Measurements from ENCODE around the gene ZNF710.

DNA sequence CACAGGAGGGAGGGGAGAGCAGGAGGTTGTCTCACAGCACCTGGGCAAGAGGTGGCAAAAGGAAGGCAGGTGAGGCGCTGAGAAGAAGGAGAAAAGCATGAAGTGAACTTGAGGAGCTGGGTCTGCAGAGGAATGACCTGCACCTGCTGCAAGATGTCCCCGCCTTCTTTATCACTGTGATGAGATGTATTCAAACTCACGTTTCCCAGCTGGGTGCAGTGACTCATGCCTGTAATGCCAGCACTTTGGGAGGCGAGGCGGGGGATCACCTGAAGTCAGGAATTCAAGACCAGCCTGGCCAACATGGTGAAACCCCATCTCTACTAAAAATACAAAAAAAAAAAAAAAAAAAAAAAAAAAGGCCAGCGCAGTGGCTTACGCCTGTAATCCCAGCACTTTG, 22.2 kb upstream of the ZNF710 start:
- TF ChIP-seq EZH2 (IDR thresholded peaks at IDR 0.05; ENCODE audit: borderline replicate concordance, insufficient read depth, low read length, poor library complexity, severe bottlenecking) (no peak), TAF1 (IDR thresholded peaks at IDR 0.05; ENCODE audit: low read depth) (no peak), EP300 (conservative IDR thresholded peaks at IDR 0.05; ENCODE audit: poor library complexity, severe bottlenecking) (no peak), RAD21 (conservative IDR thresholded peaks at IDR 0.05) (no peak), MXI1 (conservative IDR thresholded peaks at IDR 0.05; ENCODE audit: poor library complexity, severe bottlenecking) (no peak), SMC3 (conservative IDR thresholded peaks at IDR 0.05; ENCODE audit: poor library complexity) (no peak)
- TF ChIP-seq, protein P1, sequence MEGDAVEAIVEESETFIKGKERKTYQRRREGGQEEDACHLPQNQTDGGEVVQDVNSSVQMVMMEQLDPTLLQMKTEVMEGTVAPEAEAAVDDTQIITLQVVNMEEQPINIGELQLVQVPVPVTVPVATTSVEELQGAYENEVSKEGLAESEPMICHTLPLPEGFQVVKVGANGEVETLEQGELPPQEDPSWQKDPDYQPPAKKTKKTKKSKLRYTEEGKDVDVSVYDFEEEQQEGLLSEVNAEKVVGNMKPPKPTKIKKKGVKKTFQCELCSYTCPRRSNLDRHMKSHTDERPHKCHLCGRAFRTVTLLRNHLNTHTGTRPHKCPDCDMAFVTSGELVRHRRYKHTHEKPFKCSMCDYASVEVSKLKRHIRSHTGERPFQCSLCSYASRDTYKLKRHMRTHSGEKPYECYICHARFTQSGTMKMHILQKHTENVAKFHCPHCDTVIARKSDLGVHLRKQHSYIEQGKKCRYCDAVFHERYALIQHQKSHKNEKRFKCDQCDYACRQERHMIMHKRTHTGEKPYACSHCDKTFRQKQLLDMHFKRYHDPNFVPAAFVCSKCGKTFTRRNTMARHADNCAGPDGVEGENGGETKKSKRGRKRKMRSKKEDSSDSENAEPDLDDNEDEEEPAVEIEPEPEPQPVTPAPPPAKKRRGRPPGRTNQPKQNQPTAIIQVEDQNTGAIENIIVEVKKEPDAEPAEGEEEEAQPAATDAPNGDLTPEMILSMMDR (IDR thresholded peaks at IDR 0.05; ENCODE audit: poor library complexity, severe bottlenecking) = no peak
- TF ChIP-seq, protein P2, sequence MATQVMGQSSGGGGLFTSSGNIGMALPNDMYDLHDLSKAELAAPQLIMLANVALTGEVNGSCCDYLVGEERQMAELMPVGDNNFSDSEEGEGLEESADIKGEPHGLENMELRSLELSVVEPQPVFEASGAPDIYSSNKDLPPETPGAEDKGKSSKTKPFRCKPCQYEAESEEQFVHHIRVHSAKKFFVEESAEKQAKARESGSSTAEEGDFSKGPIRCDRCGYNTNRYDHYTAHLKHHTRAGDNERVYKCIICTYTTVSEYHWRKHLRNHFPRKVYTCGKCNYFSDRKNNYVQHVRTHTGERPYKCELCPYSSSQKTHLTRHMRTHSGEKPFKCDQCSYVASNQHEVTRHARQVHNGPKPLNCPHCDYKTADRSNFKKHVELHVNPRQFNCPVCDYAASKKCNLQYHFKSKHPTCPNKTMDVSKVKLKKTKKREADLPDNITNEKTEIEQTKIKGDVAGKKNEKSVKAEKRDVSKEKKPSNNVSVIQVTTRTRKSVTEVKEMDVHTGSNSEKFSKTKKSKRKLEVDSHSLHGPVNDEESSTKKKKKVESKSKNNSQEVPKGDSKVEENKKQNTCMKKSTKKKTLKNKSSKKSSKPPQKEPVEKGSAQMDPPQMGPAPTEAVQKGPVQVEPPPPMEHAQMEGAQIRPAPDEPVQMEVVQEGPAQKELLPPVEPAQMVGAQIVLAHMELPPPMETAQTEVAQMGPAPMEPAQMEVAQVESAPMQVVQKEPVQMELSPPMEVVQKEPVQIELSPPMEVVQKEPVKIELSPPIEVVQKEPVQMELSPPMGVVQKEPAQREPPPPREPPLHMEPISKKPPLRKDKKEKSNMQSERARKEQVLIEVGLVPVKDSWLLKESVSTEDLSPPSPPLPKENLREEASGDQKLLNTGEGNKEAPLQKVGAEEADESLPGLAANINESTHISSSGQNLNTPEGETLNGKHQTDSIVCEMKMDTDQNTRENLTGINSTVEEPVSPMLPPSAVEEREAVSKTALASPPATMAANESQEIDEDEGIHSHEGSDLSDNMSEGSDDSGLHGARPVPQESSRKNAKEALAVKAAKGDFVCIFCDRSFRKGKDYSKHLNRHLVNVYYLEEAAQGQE (IDR thresholded peaks at IDR 0.05; ENCODE audit: borderline replicate concordance) = no peak

Data from neural cell (in vitro differentiated cells).